BJ (cell line): Measurements from ENCODE around the gene STK36. TPM values are rescaled to one million over a fixed set of nuclear protein-coding genes. Genes with fewer than 3 reads are reported as not detected.
A peak's percentile ranks its signal among the peaks of the same experiment; 100 is the strongest.

Experiments used
- CTCF ChIA-PET: fragments of 350-600 bp; formaldehyde crosslinking; extraction: SDS; loops from one replicate; lab custom pipeline; 2021; ENCODE audit warnings: antibody characterized with exemption, inconsistent platforms; lab: Yijun Ruan, JAX
- POLR2A ChIA-PET: fragments of 300-600 bp; sonication (Branson Sonifier 250); formaldehyde crosslinking; extraction: SDS; loops from one replicate; lab custom pipeline; 2021; ENCODE audit warnings: antibody characterized with exemption; lab: Charles Lee
- DNase-seq: peaks from one replicate; pipeline ENCODE4 v3.0.0-alpha.2; 2011; ENCODE audit warnings: low read depth
- H3K27me3 ChIP-seq: 2 replicates; pipeline ENCODE4 v1.6.0; 2011; ENCODE audit warnings: low read length; ENCODE audit not compliant: control insufficient read depth, insufficient read depth
- H3K36me3 ChIP-seq: 2 replicates; pipeline ENCODE4 v1.5.1; 2011; ENCODE audit warnings: low read length; ENCODE audit not compliant: control insufficient read depth, insufficient read depth
- H3K4me3 ChIP-seq: 2 replicates; pipeline ENCODE4 v1.5.1; 2011; ENCODE audit warnings: low read depth, mild to moderate bottlenecking, control low read depth, low read length
- polyA plus RNA-seq: library from polyadenylated mRNA; depleted of rRNA; stranded (reverse); fragments of >200 nt; gene quantifications from 2 replicates; pipeline ENCODE4 v1.2.3, GENCODE V29; 2011
- TF ChIP-seq, protein P1 (sequence below): IDR thresholded peaks from 2 replicates; pipeline ENCODE4 v1.5.1; 2011; ENCODE audit warnings: low read depth, mild to moderate bottlenecking, control low read depth, inconsistent platforms, low read length, moderate library complexity; ENCODE audit not compliant: insufficient read depth

The STK36 gene
- polyA plus RNA-seq, 1 experiment: 58.7 TPM

DNA sequence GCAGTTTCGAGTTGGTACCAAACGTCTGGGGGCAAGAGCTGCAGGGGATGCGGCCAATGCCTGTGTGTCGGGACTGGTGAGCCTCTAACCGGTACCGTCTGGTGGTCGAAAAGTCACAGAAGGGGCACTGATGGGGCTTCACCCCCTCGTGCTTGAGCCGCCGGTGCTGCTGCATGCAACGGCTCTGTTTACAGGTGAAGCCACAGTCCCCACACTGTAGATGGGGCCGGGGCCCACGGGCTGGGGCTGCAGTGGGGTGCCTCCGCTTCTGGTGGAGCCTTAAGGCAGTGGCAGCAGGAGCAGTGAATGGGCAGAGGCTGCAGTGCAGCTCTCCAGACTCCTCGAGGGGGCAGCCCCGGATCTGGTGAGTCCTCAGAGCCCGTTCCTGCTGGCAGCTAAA is 29.1 kb upstream of the STK36 start:
- TF ChIP-seq, protein P1, sequence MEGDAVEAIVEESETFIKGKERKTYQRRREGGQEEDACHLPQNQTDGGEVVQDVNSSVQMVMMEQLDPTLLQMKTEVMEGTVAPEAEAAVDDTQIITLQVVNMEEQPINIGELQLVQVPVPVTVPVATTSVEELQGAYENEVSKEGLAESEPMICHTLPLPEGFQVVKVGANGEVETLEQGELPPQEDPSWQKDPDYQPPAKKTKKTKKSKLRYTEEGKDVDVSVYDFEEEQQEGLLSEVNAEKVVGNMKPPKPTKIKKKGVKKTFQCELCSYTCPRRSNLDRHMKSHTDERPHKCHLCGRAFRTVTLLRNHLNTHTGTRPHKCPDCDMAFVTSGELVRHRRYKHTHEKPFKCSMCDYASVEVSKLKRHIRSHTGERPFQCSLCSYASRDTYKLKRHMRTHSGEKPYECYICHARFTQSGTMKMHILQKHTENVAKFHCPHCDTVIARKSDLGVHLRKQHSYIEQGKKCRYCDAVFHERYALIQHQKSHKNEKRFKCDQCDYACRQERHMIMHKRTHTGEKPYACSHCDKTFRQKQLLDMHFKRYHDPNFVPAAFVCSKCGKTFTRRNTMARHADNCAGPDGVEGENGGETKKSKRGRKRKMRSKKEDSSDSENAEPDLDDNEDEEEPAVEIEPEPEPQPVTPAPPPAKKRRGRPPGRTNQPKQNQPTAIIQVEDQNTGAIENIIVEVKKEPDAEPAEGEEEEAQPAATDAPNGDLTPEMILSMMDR: no peak
- Histone ChIP-seq H3K36me3 (peaks cover 44% of the 10 kb centered on the region), H3K27me3 (no peaks in the 10 kb centered on the region), H3K4me3 (no peak overlapping the region)
- DNase-seq: no peak
- ChIA-PET POLR2A (no interaction called here), CTCF (no interaction called here)

- CTCF ChIA-PET: no interaction called here
- TF ChIP-seq, protein P1: no peak
- no peaks in the 10 kb centered on the region for H3K27me3 ChIP-seq
- DNase-seq: no peak
- peaks cover 41% of the 10 kb centered on the region for H3K36me3 ChIP-seq
- POLR2A ChIA-PET: no interaction called here
- H3K4me3 ChIP-seq: no peak overlapping the region
These were observed 28.1 kb upstream of the STK36 start for GRCh38 chr2:218643751-218644310.

DNA sequence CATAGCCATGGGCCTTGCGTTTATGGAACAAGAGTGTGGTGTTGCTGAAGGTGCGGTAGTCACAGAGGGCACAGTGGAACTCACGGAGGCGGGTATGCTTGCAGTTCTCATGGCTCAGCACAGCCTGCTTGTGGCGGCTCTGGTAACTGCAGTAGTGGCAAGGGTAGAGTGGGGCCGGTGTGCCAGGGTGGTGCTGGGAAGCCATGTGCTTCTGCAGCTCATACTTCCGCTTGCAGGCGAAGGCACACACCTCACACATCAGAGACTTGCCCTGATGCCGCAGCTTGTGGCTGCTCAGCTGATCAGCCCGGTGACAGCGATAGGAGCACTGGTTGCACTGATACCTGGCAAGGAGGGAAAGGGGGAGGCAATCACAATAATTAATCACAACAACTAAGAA is 27.2 kb upstream of the STK36 start:
- TF ChIP-seq, protein P1: no peak
- no peaks in the 10 kb centered on the region for H3K27me3 ChIP-seq
- DNase-seq: no peak
- no peak overlapping the region for H3K4me3 ChIP-seq
- ChIA-PET CTCF (interaction anchor here (2.2 kb wide), 1 partner anchor 14 kb away, joined by 8 read pairs; the partner anchor contains the start of genes BCS1L and ZNF142), POLR2A (no interaction called here)
- H3K36me3 ChIP-seq: peaks cover 40% of the 10 kb centered on the region

DNA sequence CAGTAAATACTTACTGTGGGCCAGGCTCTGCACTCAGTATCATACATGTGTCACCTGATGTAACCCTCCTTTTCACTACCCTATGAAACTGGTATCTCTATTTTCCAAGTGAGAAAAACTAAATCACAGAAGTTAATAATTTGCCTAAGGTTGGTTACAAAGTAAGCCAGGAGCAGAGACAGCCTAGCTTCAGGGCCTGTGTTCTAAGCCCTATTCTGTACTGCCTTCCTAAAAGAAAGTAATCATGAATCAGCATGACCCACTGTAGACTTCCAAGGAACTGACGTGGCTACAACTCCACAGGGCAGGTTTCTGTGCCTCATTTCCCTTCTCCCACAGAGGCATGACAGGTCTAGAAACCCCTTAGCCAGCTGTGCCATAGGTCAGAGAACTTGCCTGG is 26.8 kb upstream of the STK36 start:
- POLR2A ChIA-PET: no interaction called here
- H3K36me3 ChIP-seq: peaks cover 40% of the 10 kb centered on the region
- TF ChIP-seq, protein P1: no peak
- CTCF ChIA-PET: interaction anchor here (2.2 kb wide), 1 partner anchor 14 kb away, joined by 8 read pairs; the partner anchor contains the start of genes BCS1L and ZNF142
- no peaks in the 10 kb centered on the region for H3K27me3 ChIP-seq
- no peak overlapping the region for H3K4me3 ChIP-seq
- no peak for DNase-seq

- CTCF ChIA-PET: interaction anchor here (0.6 to 4.0 kb wide), 14 partner anchors 9 to 455 kb away, joined by 3 to 24 read pairs (median 4); partner anchors contain the start of genes BCS1L, PLCD4 and ZNF142
- POLR2A ChIA-PET: interaction anchor here (0.5 kb wide), 1 partner anchor 90 kb away, joined by 8 read pairs; no protein-coding TSS in a partner anchor
- Histone ChIP-seq H3K36me3 (peaks cover 36% of the 10 kb centered on the region), H3K27me3 (no peaks in the 10 kb centered on the region), H3K4me3 (no peak overlapping the region)
- TF ChIP-seq, protein P1: peak; percentile 89
- no peak for DNase-seq
These were observed 23.6 kb upstream of the STK36 start for GRCh38 chr2:218648088-218648786.
